Non-pigmented ciliary epithelial cell (primary cell): ENCODE measurements around the gene OPN5.

Experiments used
- DNase-seq: peaks from one replicate; pipeline ENCODE4 v3.0.0-alpha.2; 2010; ENCODE audit warnings: low read depth

The OPN5 gene

DNA sequence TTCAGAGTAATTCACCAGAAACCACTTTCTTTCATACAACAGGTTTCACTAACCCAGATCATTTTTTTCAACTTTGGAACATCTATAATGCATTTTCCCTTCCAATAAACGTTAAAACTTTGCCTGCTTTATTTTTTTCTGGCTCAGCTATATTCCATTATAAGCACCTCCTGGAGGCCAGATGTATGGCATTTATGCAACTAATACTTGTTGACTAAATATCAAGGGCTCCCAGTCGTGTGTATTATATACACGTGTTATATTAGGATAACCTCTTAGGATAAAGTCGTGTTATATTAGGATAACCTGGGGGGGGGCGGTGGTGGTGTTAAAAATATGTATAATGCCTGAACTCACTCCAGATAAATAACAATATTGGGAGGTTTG lies 6.7 kb downstream of the OPN5 start:
- no peak for DNase-seq

DNA sequence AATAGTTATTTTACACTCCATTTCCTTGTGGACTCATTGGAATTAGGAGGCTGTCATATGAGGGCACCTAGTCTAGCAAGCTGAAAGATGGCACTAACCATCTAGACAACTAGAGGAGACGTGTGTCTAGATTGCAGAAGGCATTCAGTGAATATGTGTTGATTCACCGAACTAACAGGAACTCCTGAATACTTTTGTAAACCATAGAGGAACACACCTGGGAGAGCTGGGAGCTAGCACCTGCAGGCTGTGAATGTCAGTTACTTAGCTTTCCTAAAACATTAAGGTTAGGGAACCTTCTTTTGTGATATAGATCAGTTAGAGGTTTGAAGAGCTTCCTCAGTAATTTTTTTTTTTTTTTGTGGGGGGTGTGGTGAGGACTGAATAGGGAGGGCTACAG lies 7.7 kb downstream of the OPN5 start:
- no peak for DNase-seq

DNA sequence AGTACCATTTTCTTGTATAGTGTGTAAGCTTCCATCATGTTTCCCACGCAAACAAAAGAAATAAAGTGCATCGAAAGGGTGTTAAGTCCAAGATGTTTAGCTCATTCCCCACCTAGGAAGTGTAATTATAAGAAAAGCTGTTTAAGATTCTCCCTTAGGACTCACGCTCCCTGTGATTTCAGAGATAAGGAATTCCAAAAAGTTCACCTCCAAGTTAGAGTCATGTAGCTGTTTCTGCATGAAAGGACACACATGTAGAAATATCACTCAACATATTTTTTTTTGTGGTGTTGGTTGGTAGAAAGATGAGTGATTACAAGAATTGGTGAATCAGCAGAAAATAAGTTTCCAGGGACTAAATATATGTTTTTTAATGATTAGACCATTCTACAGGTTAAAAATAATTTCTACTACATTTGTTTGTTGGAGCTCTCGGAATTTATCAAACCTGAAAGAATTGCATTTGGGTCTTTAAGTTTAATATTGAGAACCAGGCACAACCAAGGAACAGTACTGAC lies 10.4 kb downstream of the OPN5 start:
- DNase-seq, result no peak

DNA sequence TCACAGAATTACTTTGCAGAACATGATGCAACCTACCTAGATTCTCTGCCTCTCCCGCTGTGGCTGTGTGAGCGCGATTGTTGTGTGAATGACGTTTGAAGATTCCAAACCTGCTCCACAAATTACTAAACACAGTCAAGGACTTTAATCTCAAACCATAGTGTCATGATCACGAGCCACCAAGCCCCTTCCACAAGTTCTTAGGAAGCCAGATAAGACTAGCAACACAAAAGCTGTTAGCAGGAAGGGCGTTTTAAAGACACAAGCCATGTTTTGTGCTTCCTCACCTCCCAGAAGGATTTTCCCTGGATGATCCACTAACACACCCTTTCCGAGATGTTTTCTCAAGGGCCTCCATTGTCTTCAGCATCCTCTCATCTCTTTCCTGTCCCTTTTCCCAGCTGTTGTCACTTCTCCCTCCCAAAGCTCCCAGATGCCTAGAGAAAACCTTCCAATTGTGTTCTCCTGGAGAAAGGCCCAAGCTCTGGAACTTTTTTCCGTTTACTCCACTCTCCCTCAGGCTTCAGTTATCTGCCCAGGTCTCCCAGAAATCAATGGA lies 12.8 kb downstream of the OPN5 start:
- DNase-seq, result no peak

DNA sequence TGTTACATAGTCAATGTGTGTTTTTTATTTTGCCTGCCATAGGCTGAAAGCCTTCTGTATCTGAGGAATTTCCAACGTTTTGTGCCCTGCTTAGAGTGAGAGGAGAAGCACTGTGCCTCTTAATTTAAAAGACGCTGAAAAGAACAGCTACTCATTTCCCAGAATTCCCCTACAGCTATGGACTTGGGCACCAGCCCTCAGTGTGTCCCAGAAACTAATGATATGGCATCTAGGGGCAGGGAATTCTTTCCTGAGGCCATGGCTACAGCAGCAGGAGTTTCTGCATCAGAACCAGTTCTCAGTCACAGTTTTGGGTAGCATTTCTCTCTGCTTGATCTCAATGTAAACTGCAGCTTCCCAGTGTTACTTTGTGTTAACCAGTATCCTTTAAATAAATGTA lies 20.2 kb downstream of the OPN5 start:
- no peak for DNase-seq

DNA sequence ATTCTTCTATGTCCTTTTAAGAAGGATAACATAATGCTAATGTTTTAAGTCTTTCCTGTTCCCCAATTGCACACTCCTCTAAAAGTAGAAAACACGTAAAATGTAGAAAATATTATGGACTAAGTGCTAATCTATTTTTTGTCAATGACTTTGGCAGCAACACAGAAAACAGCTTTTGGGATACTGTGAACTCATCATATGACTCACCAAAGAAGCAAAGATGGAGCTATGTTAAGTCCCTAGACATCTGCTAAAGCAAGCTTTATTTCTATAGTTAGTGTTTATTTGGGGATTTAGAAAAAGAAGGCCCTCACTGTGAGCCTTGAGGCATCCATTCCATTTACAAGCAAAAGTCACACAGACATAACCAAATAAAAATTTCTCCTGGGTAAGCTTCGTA lies 23.0 kb downstream of the OPN5 start:
- DNase-seq, result no peak

DNA sequence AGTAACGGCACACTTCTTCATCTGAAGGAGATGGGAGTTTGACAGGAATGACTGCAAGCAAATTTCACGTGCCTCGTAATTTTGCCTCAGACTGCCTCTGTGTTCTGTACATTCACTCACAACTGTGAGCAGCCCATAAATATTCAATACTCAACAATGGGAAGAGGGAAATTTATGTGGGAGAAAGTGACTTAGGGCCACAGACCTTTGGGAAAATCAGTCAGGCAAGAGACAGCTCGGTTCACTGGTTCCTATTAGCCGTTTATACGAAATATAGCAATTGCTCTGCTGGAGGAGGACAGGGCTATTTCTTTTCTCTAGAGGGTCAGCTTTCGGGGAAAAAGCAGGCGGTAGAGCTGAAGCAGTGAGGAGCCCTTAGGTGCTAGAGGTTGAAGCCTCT lies 28.0 kb downstream of the OPN5 start:
- no peak for DNase-seq

DNA sequence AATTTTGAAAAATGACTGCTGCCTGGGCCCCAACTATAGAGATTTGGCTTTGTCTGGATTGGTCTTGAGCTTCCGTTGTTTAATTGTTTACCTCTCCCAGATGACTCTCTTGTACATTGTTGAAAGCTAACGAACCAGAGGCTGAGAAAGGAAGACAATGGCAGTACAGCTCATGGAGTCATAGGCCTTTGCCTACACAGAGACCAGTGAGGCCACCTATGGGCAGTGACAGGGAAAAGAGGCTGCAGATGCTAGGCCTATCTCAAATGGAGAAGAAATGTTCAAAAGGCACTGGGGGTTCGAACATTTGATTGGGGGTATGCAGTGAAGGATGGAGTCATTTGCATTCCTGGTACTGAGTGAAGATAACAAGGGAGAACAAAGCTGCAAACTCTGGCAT lies 29.1 kb downstream of the OPN5 start:
- no peak for DNase-seq

DNA sequence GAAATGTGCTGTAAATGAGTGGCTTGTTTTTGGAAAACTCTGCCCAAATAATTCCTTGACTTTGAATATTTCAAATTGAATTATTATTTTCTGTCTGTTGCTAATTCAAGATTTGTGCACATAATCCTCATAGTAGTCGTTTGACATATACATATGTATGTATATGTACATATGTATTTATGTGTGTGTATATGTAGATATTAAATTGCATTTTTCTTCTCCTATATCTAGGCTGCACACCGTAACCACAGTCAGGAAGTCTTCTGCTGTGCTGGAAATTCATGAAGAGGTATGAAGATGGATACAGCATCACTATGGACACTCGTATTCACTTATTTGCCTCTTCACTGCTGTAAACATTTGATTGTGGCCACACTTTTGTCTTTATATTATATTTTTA lies 29.6 kb downstream of the OPN5 start:
- no peak for DNase-seq

DNA sequence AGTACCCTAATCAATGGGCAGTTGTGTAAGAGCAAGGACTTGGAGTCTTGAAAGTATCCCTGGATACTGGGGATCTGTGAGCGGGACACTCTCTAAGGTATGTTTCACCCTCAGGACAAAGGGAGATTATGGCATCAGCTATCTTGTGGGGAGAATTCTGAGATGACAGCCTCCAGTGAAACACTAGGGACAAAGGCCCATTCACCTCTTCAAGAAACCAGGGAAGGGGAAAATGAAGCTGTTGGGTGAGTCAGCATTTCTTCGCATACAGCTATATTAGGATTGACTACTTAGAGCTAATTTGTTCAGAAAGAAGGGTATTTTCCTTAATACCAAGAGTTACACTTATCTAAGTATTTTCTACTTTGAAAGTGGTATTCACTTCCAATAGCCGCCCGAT lies 35.9 kb downstream of the OPN5 start:
- no peak for DNase-seq

DNA sequence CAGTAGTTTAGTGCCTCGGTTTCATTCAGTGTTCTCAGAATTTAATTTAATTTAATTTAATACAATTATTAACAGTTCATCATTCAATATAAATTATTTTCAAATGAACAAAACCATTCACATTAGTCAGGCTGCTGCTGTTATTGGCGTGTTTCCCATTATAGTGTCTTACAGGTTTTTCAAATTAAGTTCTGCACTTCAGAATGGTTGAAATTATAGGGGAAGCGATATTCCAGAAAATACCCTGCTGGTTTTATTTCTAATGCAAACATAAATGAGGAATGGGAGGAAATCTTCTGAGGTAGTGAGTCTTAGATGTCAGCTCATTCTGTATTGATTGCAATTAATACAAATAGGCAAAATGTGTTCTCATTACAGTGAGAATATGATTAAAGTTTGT lies 37.6 kb downstream of the OPN5 start:
- DNase-seq, result no peak

DNA sequence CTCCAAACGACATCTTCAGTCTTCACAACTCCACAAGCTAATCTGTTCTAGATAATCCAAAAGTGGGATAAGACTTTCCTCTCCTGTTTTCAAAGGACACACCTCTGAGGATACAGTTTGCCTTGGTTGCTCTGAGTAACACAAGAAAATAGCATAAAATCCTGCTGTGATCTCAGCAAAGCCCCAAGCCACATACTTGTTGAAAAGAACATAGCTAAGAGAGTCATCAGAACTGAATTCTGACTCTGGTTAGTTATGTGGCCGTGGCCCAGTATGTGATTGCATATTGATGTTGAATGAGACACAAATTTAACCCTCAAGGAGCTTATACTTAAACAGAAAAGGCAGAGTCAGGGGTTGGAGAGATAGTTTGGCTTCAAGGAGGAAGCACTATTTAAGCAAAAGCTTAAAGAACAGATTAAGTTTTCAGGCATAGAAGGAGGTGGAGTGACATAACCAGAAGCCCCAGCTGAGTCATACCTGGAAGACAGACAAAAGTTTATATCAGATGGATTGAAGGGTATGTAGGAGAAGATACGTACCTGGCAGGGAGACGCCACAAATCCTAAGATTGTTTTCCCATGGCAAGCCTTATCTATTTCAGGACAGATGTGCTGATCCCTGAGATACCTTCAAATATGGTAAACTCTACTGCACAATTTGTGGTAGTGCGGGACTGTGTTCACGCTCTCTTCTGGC lies 41.2 kb downstream of the OPN5 start:
- no peak for DNase-seq

DNA sequence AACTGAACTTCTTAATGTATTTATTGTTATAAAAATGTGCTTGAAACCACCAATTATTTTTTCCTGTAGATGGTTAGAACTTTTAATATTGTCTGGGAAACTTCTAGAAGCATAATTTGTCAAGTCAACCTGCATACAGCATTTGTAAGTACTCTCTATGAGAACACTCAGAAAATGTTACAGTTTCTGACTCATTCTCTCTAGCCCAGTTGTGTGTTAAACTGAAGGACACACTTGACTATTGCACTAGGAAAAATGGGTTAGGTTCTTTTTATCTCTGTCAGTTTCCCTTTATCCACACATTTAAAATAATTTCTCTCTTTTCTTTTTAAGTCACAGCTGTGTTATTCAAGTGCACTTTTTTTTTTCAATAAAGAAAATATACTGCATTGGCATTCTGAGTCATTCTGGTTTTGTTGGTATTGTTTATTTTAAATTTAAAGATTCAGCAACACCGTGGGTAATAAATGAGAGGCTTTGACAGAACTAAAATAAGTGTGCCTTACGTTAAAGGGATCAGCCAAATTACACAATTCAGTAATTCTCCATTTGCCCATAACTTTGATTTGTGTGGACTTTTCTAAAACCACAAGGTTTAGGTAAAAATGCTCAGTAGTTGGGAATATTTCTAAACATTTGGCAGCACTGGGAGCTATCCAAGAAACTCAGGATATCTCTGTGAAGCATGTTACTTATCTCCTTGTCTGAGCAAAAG lies 50.7 kb downstream of the OPN5 start:
- no peak for DNase-seq

DNA sequence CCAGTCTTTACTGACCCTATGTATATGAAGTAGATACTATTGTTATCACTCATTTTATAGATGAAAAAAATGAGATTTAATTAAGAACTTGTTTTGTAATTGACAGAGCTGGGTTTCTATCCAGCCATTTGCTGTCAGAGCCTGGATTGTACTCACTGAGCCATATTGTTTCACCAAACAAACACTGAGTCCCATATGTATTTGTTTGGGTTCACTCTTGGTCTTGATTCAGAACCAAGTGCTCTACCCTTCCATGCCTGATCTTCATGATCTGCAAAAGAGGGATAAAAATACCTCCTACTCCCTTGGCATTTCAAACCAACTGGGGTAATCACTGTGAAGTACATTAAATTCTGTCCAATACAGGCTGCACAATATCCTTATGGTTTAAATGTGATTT lies 52.4 kb downstream of the OPN5 start:
- DNase-seq, result no peak

DNA sequence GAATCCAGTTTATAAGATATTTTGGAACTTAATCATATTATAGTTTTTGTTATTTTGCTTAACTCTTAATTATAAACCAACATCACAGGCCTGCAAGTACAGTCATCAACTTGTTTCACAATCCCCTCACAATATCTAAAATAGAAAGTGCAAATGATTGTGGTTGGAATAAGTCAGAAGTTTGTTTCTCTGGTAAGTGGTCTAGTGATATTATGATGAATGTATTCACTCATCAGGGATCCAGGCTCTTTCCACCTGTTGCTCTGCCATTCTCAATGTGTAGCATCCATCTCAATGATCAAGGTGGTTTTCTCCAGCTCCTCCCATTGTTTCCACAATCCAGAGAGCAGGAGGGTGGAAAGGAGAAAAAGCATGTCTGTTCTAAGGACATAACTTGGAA lies 54.2 kb downstream of the OPN5 start:
- no peak for DNase-seq

DNA sequence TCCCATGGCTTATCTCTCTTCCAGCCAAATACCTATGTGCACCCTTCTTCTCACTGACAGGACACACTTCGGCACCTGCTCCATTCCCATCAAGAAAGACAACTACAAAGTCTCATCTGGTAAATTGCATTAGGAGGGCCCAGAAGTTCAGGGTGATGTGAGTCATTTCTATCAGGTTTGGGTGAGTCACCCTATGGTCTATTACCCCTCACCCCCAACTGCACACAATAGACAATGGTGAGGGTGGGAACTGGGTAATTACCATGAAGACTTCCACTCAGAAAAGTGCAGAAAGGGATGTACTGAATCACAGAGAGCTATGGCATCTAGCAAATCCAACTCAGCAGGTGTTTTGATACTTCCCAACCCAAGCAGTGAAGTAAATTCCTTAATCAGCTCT lies 54.8 kb downstream of the OPN5 start:
- DNase-seq, result no peak

DNA sequence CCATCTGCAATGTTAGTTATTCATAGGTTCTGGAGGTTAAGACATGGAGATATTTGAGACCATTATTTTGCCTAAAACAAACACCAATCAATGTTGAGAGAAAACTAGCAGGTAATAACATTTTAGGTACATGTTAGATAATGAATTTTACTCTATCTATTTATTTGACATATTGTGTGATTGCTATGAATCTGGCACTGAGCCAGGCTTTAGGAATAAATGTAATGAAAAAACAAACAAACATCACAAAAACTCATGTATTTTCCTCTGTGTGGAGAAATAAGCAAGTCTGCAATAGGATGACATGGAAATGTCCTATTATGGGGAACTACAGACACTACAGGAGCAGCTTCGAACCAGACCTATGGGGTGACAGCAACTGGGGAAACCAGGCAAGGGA lies 57.8 kb downstream of the OPN5 start:
- no peak for DNase-seq

DNA sequence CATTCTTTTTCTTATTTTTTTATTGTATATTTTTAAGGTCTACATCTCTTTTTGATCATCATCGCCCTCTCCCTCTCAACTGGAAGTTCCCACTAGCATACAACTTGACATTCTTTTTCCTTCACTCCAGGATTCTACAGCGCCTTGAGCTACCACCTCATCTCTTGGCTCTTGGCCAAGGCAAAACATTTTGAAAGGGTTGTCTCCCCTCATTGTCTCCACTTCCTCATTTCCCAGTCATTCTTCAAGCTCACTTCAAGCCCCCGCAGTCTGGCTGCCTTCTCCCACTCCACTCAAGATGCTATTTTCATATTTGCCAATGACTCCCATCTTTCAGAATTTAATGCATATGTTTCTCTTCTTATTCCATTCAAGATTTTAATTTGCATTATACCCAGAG lies 63.0 kb downstream of the OPN5 start:
- DNase-seq, result no peak

DNA sequence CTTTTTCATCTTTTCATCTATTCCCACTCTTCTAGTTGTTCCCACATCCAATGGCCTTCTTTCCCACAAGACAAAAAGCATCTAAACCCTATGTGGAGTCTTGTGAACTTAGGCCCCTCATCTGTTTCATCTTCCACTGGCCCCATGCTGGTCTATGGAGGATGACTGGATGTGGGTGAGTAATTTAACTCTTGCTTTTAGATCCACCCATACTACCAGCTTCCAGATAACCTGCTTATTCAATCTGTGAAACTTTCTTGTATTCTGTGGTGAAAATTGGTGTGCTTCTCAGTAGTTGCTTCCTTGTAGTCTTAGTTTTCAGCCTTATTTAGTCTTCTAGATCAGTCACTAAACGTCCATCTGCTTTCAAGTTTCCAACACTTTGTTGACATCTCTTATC lies 64.9 kb downstream of the OPN5 start:
- DNase-seq, result no peak

DNA sequence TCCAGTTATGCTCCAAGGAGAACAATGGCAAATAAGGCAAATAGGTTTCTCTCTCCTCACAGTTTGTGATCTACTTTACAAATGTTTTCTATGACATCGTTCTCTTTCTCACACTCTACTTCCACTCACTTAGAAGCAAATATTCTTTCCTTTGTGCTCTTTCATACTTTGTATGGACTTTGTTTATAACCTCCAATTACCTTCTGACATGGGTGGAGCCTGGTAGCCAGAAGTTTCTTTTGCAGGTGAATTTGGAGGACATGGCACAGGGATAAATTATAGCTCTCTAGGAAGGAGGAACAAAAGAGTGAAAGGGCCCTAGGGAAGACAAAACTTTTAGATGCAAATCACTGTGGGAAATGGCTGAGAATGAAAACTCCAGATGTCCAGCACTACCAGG lies 69.3 kb downstream of the OPN5 start:
- no peak for DNase-seq

DNA sequence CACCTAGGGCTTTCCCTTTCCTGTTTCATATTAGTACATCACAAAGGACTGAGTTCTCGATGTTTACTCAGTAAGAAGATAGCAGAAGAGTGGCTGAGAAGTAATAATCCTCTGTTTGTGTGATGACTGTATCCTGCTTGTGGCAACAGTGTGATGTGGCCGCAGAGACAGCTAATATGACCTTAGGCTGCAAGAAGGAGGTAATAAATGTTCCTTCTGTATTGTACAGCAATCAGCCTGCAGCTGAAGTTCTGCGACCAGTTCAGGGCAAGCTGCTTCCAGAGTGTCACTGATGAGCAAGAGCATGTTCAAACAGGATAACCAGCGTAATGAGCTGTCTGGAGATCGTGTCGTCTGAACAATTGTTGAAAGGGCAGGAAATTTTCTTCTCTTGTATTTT lies 70.9 kb downstream of the OPN5 start:
- DNase-seq, result no peak

DNA sequence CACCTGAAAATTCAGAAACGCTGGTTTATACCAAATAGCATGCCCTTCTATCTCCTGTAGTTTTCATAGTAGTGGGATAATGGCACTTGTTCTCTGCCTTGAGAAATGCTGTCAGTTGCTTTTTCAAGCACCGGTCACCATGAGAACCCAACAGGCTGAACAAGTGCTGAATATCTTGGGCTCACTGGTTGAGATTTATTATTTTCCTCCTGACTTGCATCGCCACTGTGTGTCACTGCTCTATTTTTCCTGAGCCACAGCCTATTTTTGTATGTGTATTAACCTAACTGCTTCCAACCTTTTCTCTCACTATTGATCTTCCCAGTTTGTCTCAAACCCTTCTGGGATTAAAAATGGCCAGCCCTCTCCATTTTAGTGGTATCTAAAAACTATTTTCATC lies 71.9 kb downstream of the OPN5 start:
- no peak for DNase-seq

DNA sequence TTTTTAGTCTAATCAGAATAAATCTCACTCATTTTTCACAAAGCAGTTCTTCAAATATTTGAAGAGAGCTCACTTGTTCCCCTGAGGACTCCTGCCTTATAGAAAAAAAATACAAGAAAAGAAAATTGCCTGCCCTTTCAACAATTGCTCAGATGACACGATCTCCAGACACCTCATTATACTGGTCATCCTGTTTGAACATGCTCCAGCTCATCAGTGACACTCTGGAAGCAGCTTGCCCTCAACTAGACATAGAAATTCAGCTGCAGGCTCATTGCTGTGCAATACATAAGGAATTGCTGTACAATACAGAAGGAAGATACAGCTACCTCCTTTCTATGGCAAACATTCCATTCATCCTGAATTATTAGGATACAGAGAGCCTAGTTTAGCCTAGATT lies 73.1 kb downstream of the OPN5 start:
- DNase-seq, result no peak

DNA sequence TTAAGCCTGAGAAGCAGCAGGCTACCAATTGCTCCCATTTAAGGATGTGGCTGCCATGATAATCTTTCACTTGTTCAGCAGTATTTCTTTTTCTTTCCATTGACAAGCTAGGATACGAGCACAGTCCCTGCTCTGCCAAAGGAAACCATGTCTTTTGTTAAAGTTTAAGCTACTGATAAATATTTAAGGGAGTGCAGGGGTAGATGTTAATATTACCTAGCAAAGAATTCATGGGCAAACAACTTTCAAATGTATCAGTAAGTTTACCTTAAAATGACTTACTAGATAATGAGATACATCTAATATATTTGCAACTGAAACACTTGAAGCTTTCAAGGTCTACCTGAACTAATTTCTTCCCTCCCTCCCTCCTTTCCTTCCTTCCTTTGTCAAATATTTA lies 77.3 kb downstream of the OPN5 start:
- no peak for DNase-seq
